PFSK-1 (cell line): ENCODE results near the gene AAR2.

Experiments
- FOXP2 ChIP-seq: optimal IDR thresholded peaks from 2 replicates; pipeline ENCODE3; 2011; ENCODE audit warnings: borderline replicate concordance, control low read depth, inconsistent platforms; ENCODE audit not compliant: insufficient read depth; ENCODE audit errors: extremely low read length, extremely low read depth
- POLR2AphosphoS5 ChIP-seq: IDR thresholded peaks from 2 replicates; pipeline ENCODE4 v1.6.1; 2012; ENCODE audit warnings: low read depth, mild to moderate bottlenecking, control low read depth, low read length, moderate library complexity
- SIN3A ChIP-seq: IDR thresholded peaks from 2 replicates; pipeline ENCODE4 v1.6.1; 2012; ENCODE audit warnings: mild to moderate bottlenecking, low read length, moderate library complexity, borderline replicate concordance; ENCODE audit not compliant: insufficient read depth
- TAF1 ChIP-seq: IDR thresholded peaks from 2 replicates; pipeline ENCODE4 v1.6.1; 2012; ENCODE audit warnings: low read length, control low read depth, borderline replicate concordance; ENCODE audit not compliant: insufficient read depth
- TF ChIP-seq, protein P1 (sequence below), 2 experiments: IDR thresholded peaks; 2 replicates each; pipeline versions ENCODE4 v1.6.1 to v1.8.0; 2011 to 2012; ENCODE audit warnings: low read depth in 2 of 2, low read length in 2 of 2, control low read depth in 1 of 2, inconsistent platforms in 1 of 2, mild to moderate bottlenecking in 1 of 2, moderate library complexity in 1 of 2; ENCODE audit not compliant: insufficient read depth in 1 of 2

The AAR2 gene

GRCh38 chr20:36219671-36220220 is 16.5 kb upstream of the AAR2 start:
- TF ChIP-seq, protein P1, sequence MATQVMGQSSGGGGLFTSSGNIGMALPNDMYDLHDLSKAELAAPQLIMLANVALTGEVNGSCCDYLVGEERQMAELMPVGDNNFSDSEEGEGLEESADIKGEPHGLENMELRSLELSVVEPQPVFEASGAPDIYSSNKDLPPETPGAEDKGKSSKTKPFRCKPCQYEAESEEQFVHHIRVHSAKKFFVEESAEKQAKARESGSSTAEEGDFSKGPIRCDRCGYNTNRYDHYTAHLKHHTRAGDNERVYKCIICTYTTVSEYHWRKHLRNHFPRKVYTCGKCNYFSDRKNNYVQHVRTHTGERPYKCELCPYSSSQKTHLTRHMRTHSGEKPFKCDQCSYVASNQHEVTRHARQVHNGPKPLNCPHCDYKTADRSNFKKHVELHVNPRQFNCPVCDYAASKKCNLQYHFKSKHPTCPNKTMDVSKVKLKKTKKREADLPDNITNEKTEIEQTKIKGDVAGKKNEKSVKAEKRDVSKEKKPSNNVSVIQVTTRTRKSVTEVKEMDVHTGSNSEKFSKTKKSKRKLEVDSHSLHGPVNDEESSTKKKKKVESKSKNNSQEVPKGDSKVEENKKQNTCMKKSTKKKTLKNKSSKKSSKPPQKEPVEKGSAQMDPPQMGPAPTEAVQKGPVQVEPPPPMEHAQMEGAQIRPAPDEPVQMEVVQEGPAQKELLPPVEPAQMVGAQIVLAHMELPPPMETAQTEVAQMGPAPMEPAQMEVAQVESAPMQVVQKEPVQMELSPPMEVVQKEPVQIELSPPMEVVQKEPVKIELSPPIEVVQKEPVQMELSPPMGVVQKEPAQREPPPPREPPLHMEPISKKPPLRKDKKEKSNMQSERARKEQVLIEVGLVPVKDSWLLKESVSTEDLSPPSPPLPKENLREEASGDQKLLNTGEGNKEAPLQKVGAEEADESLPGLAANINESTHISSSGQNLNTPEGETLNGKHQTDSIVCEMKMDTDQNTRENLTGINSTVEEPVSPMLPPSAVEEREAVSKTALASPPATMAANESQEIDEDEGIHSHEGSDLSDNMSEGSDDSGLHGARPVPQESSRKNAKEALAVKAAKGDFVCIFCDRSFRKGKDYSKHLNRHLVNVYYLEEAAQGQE (IDR thresholded peaks at IDR 0.05; ENCODE audit: insufficient read depth in 1 of 2, low read depth in 2 of 2, low read length in 2 of 2) = no peak
- no peak for TF ChIP-seq SIN3A
- TF ChIP-seq POLR2AphosphoS5 = no peak
- TF ChIP-seq TAF1 = no peak
- TF ChIP-seq FOXP2 = no peak

DNA sequence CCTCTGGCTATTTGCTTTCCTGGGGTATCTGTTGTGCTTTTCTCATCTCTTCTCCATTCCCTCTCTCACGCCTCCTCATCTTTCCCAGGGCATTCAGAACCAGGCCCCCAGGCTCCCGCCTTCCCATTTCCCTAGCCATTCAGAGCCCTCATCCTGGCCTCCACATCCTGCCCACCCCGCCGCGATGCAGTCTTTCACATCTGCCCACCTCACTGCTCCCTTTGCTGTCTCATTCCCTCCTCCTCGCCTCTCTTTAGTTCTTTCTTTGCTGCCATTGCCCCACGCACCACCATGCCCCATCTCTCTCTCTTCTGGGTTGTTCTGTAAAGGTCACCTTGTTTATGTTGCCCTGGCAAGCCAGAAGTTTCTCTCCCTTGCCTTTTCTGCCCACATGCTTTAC is 10.6 kb upstream of the AAR2 start:
- TF ChIP-seq, protein P1 (IDR thresholded peaks at IDR 0.05; ENCODE audit: insufficient read depth in 1 of 2, low read depth in 2 of 2, low read length in 2 of 2) = no peak
- TF ChIP-seq POLR2AphosphoS5 = no peak
- no peak for TF ChIP-seq FOXP2
- no peak for TF ChIP-seq SIN3A
- TF ChIP-seq TAF1 = no peak

DNA sequence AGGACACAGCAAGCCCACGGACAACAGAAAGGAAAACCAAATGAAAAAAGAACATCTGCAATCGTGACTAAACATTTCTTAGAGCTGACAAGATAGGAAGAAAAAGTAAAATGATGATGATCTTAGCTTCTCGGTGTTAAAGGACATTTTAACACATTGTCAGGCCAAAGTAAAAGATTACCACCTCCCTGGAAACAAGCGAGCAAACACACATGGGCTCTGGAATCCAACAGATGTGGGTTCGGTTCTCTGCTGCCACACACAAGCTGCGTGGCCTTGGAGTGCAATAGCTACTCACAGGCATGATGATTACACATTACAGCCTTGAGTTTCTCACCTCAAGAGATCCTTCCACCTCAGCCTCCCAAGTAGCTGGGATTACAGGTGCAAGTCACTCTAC is 7.5 kb upstream of the AAR2 start:
- TF ChIP-seq POLR2AphosphoS5 (no peak), FOXP2 (no peak), TAF1 (no peak), SIN3A (no peak)
- TF ChIP-seq, protein P1 (IDR thresholded peaks at IDR 0.05; ENCODE audit: insufficient read depth in 1 of 2, low read depth in 2 of 2, low read length in 2 of 2) = no peak

DNA sequence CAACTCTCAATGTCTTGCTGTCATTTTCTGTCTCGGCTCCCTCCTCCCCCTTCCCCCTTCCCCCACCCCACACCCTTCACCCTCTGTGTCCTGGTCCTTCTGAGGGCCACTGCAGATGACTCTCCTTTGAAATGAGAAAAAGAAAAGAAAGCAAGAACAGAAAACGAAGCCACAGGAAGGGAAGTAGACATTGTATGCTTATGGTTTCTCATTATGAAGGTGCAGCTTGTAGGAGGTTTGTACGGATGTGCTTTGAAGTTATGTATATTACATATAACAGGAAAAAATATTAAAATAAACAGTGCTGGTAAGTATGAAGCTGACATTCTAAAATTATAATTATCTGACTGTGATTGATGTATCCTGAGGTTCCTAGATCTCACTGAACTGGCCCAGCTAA is 6.3 kb upstream of the AAR2 start:
- TF ChIP-seq, protein P1 (IDR thresholded peaks at IDR 0.05; ENCODE audit: insufficient read depth in 1 of 2, low read depth in 2 of 2, low read length in 2 of 2) = no peak
- TF ChIP-seq TAF1 (no peak), FOXP2 (no peak), SIN3A (no peak), POLR2AphosphoS5 (no peak)

DNA sequence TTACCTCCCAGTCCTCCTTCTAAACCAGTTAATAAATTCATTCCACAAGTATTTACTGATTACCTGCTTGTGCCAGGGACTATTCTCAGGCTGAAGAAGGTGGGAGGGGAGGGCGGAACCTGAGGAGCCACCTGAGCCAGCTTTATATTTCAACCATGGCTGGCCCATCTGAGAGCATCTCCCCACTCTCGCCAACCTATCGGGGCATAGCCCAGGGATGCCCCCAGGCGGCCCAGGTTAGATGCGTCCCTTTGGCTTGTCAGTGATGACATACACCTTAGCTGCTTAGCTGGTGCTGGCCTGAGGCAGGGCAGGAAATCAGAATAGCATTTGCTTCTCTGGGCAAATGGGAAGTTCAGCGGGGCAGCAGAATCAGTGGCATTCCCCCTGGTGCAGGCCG is 4.9 kb upstream of the AAR2 start:
- TF ChIP-seq, protein P1 (IDR thresholded peaks at IDR 0.05; ENCODE audit: insufficient read depth in 1 of 2, low read depth in 2 of 2, low read length in 2 of 2) = no peak
- no peak for TF ChIP-seq SIN3A
- TF ChIP-seq POLR2AphosphoS5 = no peak
- no peak for TF ChIP-seq TAF1
- TF ChIP-seq FOXP2 = no peak
